Testis (tissue), 2 donors: ENCODE measurements around the gene ABI3BP.

ENCODE experiments used
- CTCF ChIP-seq, 3 experiments: fragments of 450-650 bp in 2 of 3; fragments of 200-600 bp in 1 of 3; sonication (generic) in 1 of 3; IDR thresholded peaks; one replicate each; pipeline ENCODE4 v1.5.1; 2016 to 2019; ENCODE audit warnings: antibody characterized with exemption in 3 of 3, mild to moderate bottlenecking in 2 of 3, moderate library complexity in 1 of 3
- POLR2A ChIP-seq: fragments of 450-650 bp; IDR thresholded peaks from one replicate; pipeline ENCODE4 v1.6.1; 2017; ENCODE audit warnings: antibody characterized with exemption, mild to moderate bottlenecking, moderate library complexity

- TF ChIP-seq CTCF (IDR thresholded peaks at IDR 0.05) (no peak), POLR2A (no peak)
Measured at GRCh38 chr3:100813828-100814227, 179.4 kb downstream of the ABI3BP start.
